ENCODE results near the gene SPN.

DNA sequence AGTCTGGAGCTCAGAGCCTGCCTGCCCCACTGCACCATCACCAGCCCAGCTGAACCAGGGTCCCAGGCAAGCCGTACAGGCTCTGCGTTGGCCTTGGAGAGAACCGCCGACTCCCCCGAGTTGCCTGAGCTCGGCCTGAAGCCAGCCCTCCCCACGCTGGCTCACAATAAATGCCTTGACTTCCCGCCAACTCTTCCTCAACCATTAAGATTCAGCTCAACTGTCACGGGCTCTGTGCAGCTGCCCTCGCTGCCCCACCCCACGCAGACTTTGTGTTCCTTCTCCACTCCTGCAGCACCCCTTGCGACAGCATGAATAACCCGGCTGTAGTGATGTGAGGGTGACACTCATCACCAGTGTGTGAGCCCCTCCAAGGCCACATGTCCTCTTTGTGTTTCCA, 11.1 kb downstream of the SPN start:
- TF ChIP-seq RAD21 (IDR thresholded peaks at IDR 0.05; ENCODE audit: low read length) (no peak), CEBPB (IDR thresholded peaks at IDR 0.05; ENCODE audit: low read depth, low read length) (no peak), MXI1 (IDR thresholded peaks at IDR 0.05; ENCODE audit: borderline replicate concordance, low read depth, low read length) (0 out of 2 replicates have a peak, but pooled peaks have one; percentile 23), POLR2A (IDR thresholded peaks at IDR 0.05; ENCODE audit: low read depth, low read length) (no peak), NFE2L2 (IDR thresholded peaks at IDR 0.05; ENCODE audit: low read depth, low read length) (no peak), MAFK (IDR thresholded peaks at IDR 0.05; ENCODE audit: low read depth, low read length) (no peak), RCOR1 (IDR thresholded peaks at IDR 0.05; ENCODE audit: insufficient replicate concordance, low read length) (no peak)
- TF ChIP-seq, protein P1, sequence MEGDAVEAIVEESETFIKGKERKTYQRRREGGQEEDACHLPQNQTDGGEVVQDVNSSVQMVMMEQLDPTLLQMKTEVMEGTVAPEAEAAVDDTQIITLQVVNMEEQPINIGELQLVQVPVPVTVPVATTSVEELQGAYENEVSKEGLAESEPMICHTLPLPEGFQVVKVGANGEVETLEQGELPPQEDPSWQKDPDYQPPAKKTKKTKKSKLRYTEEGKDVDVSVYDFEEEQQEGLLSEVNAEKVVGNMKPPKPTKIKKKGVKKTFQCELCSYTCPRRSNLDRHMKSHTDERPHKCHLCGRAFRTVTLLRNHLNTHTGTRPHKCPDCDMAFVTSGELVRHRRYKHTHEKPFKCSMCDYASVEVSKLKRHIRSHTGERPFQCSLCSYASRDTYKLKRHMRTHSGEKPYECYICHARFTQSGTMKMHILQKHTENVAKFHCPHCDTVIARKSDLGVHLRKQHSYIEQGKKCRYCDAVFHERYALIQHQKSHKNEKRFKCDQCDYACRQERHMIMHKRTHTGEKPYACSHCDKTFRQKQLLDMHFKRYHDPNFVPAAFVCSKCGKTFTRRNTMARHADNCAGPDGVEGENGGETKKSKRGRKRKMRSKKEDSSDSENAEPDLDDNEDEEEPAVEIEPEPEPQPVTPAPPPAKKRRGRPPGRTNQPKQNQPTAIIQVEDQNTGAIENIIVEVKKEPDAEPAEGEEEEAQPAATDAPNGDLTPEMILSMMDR (conservative IDR thresholded peaks at IDR 0.05; ENCODE audit: low read depth, low read length): no peak
- TF ChIP-seq, protein P2, sequence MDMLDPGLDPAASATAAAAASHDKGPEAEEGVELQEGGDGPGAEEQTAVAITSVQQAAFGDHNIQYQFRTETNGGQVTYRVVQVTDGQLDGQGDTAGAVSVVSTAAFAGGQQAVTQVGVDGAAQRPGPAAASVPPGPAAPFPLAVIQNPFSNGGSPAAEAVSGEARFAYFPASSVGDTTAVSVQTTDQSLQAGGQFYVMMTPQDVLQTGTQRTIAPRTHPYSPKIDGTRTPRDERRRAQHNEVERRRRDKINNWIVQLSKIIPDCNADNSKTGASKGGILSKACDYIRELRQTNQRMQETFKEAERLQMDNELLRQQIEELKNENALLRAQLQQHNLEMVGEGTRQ (IDR thresholded peaks at IDR 0.05; ENCODE audit: low read depth, low read length): no peak

Measured in IMR-90 (cell line).